Neural progenitor cell (in vitro differentiated cells): ENCODE data around the gene CD44.

Experiments
- CTCF ChIP-seq: fragments of 200-600 bp; sonication (generic); IDR thresholded peaks from 2 replicates; pipeline ENCODE4 v1.5.1; 2017; ENCODE audit warnings: antibody characterized with exemption, mild to moderate bottlenecking
- EZH2 ChIP-seq: fragments of 200-600 bp; sonication (generic); IDR thresholded peaks from 2 replicates; pipeline ENCODE4 v1.6.1; 2017; ENCODE audit warnings: antibody characterized with exemption, mild to moderate bottlenecking, moderate library complexity
- EZH2phosphoT487 ChIP-seq: fragments of 200-600 bp; sonication (generic); IDR thresholded peaks from 2 replicates; pipeline ENCODE4 v1.6.1; 2017; ENCODE audit warnings: antibody characterized with exemption

GRCh38 chr11:35096723-35097122, 42.2 kb upstream of the CD44 start:
- no peak for TF ChIP-seq CTCF
- no peak for TF ChIP-seq EZH2
- TF ChIP-seq EZH2phosphoT487, result no peak
